Measurements from ENCODE around the gene SBNO1.

- TF ChIP-seq CTCF (IDR thresholded peaks at IDR 0.05 in 2 of 3, conservative IDR thresholded peaks at IDR 0.05 in 1 of 3; ENCODE audit: borderline replicate concordance in 1 of 3, insufficient read depth in 1 of 3, low read depth in 2 of 3, low read length in 2 of 3) = no peak
- TF ChIP-seq POLR2AphosphoS5 (IDR thresholded peaks at IDR 0.05; ENCODE audit: low read depth, low read length) = no peak
- TF ChIP-seq RAD21 (IDR thresholded peaks at IDR 0.05; ENCODE audit: low read depth) = no peak
- peak; percentile 4 for TF ChIP-seq POLR2A (IDR thresholded peaks at IDR 0.05; ENCODE audit: borderline replicate concordance, extremely low read depth, insufficient read depth, insufficient read length)
- no peak for TF ChIP-seq EZH2 (IDR thresholded peaks at IDR 0.05)
- TF ChIP-seq CEBPB (IDR thresholded peaks at IDR 0.05; ENCODE audit: low read depth) = no peak
Measured at GRCh38 chr12:123363740-123364531, 711 bp downstream of the SBNO1 start.

Data from HCT116 (cell line).